Measurements from ENCODE around the gene CFAP100. TPM values are rescaled to one million over a fixed set of nuclear protein-coding genes. Genes with fewer than 3 reads are reported as not detected.

The CFAP100 gene
- total RNA-seq, 1 donor from 2014 or later: not detected

GRCh38 chr3:126423191-126424038 lies 28.7 kb downstream of the CFAP100 start:
- no peak for DNase-seq

DNA sequence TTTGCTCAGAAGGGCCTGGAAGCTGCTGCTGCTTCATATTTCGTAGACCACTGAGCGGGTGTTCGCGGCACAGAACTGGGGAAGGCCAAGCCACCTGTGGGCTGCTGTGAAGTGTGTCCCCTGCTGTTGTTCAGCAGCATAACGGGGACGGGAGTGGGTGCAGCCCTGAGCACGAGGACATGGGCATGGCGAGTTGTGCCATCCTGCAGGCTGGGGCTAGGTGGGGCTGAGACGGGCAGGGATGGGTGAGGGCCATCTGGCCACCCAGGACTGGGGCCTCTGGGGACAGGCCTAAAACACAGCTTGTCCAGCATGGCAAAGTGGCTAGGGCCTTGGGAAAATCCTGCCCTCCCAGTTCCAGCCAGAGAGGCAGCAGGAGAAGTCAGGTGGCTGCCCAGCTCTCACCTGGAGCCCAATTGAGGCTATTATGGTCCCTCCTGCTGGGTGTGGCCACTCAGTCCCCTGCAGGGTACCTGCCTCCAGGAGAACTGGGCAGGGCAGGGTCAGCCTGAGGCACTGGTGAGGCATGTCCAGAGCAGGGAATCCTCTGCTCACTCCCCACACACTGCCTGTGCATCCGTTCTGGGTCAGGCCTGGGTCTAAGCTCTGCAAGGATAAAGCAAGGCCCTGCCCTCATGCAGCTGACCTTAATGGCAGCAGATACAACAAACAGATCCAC lies 29.5 kb downstream of the CFAP100 start:
- no peak for DNase-seq

GRCh38 chr3:126424751-126425150 lies 30.0 kb downstream of the CFAP100 start:
- DNase-seq: no peak

- no peak for DNase-seq
Measured at GRCh38 chr3:126431103-126431534, 36.4 kb downstream of the CFAP100 start.

DNA sequence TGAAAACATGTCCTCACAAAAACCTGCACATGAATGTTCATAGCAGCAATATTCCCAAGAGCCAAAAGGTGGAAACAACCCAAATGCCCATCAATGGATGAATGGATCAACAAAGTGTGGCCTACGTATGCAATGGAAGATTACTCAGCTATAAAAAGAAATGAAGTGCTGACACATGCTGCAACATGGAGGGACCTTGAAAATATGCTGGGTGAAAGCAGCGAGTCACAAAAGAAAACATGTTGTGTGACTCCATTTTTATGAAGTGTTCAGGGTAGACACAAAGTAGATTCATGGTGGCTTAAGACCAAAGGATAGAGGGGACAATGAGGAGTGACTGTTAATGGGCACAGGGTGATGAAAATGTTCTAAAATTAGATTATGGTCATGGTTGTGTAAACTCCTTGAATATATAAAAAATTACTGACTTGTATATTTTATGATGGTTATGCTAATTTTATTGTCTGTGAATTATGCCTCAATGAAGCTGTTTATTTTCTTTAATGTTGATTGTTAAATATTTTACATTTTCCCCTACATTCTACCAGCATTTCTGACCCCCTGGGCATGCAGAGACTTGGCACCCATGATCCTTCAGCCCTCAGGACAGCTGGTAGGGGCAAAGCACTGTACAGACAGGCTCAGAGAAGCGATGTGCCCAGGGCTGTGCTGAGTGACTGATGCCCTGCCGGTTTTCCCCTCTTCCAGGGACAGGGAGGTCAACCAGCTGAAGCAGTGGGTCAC lies 37.8 kb downstream of the CFAP100 start:
- DNase-seq: no peak

DNA sequence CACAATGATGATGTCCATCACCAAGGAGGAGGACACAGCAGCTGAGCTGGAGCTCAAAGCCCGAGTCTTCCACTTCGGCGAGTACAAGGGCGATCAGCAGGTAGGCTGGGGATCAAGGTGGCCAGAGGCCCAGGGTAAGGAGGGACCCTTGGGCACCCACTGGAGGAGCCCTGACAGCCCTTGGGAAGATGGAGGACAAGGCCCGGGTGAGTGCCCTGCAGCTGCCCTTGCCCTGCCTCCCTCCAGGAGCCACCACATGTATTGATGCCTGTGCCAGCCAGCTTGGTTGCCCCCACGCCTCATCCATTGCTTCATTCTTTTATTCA lies 38.4 kb downstream of the CFAP100 start:
- no peak for DNase-seq

GRCh38 chr3:126433496-126434263 lies 39.0 kb downstream of the CFAP100 start:
- no peak for DNase-seq

GRCh38 chr3:126434264-126434590 lies 39.5 kb downstream of the CFAP100 start:
- DNase-seq: no peak

DNA sequence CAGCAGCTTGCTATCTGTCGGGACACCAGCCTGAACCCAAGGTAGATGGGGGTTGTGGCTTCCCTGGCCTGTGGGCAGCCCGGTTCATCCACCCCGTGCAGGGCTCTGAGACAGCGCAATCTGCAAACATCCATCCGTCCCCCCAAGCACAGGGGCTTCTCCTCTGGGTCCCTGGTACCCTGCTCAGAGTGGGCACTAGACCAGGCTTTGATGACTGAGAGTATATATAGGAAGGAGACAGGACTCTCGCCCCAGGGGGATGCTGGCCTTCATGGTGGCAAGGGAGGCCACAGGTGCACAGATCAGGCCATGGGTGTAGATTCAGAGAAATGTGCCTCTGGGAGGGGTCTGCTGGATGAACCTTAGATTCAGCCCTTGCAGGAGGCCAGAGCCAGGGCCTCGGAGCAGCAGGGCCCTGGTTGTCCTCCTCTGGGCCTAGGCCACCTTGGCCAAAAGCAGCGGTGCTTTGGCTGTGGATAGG lies 40.3 kb downstream of the CFAP100 start:
- no peak for DNase-seq

DNA sequence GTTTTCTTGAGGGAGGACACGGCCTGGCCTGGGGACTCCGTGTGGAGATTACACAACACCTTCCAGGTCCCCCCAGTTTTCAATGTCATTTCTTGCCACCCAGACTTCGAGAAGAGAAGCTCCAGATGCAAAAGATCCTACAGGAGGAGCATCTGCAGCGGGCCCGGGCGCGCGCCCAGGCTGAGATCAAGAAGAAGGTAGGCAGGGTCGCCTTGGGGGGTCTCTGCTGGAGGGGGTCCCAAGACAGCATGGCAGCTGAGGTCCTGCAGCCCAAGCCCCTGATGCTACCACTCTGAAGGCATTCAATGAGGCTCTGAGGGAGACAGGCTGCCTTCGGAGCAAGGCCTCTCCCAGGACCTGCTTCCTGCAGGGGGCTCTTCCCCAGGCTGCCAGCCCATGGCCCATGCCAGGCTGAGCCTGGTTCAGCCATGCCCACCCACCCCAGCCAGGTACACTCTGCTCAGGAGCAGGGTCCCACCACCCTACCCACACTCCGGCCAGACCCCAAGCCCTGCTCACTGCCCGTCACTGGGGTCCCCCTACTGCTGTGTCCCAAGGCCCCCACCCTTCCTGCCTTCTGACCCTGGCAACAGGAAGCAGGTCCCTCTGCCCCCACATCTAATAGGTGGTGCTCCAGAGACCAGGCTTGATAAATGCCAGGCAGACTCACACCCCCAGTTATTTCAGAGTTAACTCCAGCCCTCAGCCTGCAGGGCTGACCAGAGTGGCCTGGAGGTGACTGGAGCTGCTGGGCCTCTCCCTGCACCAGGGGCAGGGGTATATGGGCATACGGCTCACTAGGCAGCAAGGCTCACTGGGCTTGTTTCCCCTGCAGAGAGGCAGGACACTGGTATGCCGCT lies 41.0 kb downstream of the CFAP100 start:
- no peak for DNase-seq

- no peak for DNase-seq
Measured at GRCh38 chr3:126436826-126437717, 42.4 kb downstream of the CFAP100 start.

GRCh38 chr3:126438186-126438585 lies 43.5 kb downstream of the CFAP100 start:
- no peak for DNase-seq

GRCh38 chr3:126438746-126439145 lies 44.0 kb downstream of the CFAP100 start:
- DNase-seq: no peak

- no peak for DNase-seq
Measured at GRCh38 chr3:126439346-126439967, 44.7 kb downstream of the CFAP100 start.

DNA sequence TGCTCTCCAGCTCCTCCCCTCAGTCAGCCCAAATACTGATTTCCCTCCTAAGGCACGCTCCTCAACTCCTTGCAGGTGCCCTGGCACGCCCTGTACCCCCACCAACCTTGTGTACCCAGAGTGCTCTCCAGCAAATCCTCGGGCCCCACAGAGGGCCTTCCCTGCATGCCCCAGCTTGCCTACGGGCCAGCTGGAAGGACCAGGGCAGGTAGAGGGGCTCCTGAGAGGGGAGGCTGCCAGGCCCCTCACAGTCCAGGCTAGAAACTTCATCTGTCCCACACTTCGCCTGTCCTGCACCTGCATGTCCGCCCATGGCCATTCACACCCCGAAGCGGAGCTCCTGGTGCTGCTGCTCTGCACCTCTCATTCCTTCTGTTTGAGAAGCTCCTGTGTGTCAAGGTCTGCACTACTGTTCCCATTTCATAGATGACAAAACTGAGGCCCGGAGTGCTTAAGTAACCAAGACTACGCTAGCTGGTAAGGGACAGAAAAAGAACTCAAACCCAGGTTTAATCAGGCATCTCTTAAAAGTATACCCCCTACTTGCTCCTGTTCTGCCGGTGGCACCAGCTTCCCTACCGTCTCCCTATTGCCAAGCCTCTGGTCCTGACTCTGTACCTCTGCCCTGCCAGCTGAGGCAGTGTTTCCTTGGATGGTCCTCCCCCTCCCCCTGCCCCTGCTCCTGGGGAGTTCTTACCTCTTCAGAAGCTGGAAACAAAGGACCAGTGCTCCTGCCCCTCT lies 45.4 kb downstream of the CFAP100 start:
- DNase-seq: no peak

- no peak for DNase-seq
Measured at GRCh38 chr3:126440709-126440995, 45.9 kb downstream of the CFAP100 start.

DNA sequence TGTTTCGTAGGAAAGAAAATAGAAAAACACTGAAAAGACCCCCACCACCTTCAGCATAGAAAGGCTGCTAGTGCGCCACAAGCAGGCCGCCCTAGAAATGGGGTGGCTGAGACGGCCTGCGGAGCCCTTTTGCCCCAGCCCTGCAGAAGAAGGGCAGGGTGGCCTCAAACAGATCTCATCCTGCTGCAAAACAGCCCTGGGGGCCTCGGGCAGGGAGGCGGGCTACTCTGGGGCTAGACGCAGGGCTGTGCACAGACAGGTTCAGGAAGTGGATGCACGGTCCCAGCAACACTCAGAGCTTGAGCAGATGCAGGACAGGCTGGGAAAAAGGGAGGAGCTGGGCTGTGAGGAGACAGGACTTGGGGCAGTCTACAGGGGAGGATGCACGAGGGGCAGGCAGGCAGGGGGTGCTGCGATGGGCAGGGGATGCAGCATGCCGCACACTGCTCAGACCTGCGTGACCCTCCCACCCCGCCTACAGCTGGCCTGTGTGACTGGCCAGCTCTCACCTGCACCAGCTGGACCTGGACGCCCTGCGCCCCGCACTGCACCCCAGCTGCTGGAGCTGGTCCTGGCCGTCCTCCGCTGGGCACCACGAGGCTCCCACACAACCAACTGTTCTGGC lies 46.7 kb downstream of the CFAP100 start:
- no peak for DNase-seq

GRCh38 chr3:126442094-126442855 lies 47.6 kb downstream of the CFAP100 start:
- peak; percentile 95 for DNase-seq
